ENCODE measurements around the gene IBTK.

IBTK gene

DNA sequence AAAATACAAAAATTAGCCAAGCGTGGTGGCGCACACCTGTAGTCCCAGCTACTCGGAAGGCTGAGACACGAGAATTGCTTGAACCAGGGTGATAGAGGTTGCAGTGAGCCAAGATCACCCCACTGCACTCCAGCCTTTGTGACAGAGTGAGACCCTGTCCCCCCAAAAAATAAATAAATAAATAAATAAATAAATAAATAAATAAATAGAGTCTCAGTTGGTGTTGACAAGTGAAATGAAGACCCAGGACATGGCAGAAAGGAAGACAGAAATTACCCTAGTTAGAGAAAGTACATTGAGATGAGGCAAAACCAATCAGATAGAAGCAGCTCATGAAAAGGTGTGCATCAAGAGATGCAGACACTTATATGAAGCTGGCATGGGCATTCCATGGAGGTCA is 105.0 kb downstream of the IBTK start:
- H3K36me3 ChIP-seq (ENCODE audit: insufficient read depth, low read length) = no peaks in the 10 kb centered on the region
- H3K27ac ChIP-seq (ENCODE audit: low read depth, low read length, poor library complexity, severe bottlenecking) = no peak overlapping the region
- no peak for TF ChIP-seq EZH2 (IDR thresholded peaks at IDR 0.05; ENCODE audit: borderline replicate concordance, low read length)
- TF ChIP-seq, protein P1, sequence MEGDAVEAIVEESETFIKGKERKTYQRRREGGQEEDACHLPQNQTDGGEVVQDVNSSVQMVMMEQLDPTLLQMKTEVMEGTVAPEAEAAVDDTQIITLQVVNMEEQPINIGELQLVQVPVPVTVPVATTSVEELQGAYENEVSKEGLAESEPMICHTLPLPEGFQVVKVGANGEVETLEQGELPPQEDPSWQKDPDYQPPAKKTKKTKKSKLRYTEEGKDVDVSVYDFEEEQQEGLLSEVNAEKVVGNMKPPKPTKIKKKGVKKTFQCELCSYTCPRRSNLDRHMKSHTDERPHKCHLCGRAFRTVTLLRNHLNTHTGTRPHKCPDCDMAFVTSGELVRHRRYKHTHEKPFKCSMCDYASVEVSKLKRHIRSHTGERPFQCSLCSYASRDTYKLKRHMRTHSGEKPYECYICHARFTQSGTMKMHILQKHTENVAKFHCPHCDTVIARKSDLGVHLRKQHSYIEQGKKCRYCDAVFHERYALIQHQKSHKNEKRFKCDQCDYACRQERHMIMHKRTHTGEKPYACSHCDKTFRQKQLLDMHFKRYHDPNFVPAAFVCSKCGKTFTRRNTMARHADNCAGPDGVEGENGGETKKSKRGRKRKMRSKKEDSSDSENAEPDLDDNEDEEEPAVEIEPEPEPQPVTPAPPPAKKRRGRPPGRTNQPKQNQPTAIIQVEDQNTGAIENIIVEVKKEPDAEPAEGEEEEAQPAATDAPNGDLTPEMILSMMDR (IDR thresholded peaks at IDR 0.05; ENCODE audit: low read length) = no peak
- no peaks in the 10 kb centered on the region for H3K9me3 ChIP-seq (ENCODE audit: low read length)
- H3K9ac ChIP-seq (ENCODE audit: low read length) = no peak overlapping the region
- H4K20me1 ChIP-seq (ENCODE audit: insufficient read depth, low read length) = no peaks in the 10 kb centered on the region
- H3F3A ChIP-seq (ENCODE audit: insufficient read depth, low read length) = no peaks in the 10 kb centered on the region
- H2AFZ ChIP-seq (ENCODE audit: low read length) = no peak overlapping the region
- no peaks in the 10 kb centered on the region for H3K79me2 ChIP-seq (ENCODE audit: insufficient read depth, low read length)
- no peak overlapping the region for H3K4me2 ChIP-seq (ENCODE audit: low read length)
- no peaks in the 10 kb centered on the region for H3K9me2 ChIP-seq (ENCODE audit: low read depth, low read length)
- no peaks in the 10 kb centered on the region for H3K27me3 ChIP-seq (ENCODE audit: insufficient read depth, low read length)
- no peaks in the 10 kb centered on the region for H3K4me1 ChIP-seq (ENCODE audit: insufficient read depth, low read length, severe bottlenecking)
- H3K4me3 ChIP-seq (ENCODE audit: low read depth, low read length, poor library complexity, severe bottlenecking) = no peak overlapping the region

DNA sequence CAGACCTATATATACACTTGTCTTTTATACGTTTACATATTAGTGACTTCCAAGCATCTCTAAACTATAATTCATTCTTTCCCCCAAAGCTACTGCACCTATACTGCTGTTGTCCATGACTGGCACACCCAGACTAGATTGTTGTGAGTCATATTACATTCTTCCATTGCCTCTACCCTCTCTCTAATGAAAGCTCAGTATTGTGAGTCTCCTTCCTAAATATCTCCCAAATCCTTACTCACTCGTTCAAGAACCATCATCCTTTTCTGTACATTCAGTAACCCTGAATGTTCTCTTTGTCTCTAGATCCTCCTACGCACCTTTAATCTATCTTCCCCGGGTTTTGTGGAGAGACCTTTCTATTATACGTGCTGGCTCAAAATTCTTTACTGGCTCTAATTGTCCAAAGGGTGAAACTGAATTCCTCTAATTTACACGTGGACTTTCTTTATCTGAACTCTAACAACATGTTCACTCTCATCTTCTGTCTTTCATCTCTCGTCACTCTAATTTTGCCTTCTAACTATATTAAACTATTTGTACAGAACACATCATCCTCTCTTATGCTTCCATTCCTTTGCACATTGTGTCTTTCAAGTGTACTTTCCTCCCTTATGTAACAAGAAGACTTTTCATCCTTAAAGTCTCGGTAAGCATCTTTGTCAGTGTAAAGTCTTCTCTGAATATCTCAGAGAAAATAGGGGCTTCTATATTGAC is 109.3 kb downstream of the IBTK start:
- no peaks in the 10 kb centered on the region for H3K4me1 ChIP-seq (ENCODE audit: insufficient read depth, low read length, severe bottlenecking)
- H3K36me3 ChIP-seq (ENCODE audit: insufficient read depth, low read length) = no peaks in the 10 kb centered on the region
- H3K9me2 ChIP-seq (ENCODE audit: low read depth, low read length) = no peaks in the 10 kb centered on the region
- H3K9ac ChIP-seq (ENCODE audit: low read length) = no peak overlapping the region
- H3K4me2 ChIP-seq (ENCODE audit: low read length) = no peak overlapping the region
- H4K20me1 ChIP-seq (ENCODE audit: insufficient read depth, low read length) = no peaks in the 10 kb centered on the region
- H3F3A ChIP-seq (ENCODE audit: insufficient read depth, low read length) = no peaks in the 10 kb centered on the region
- no peaks in the 10 kb centered on the region for H3K79me2 ChIP-seq (ENCODE audit: insufficient read depth, low read length)
- no peaks in the 10 kb centered on the region for H3K9me3 ChIP-seq (ENCODE audit: low read length)
- H2AFZ ChIP-seq (ENCODE audit: low read length) = no peak overlapping the region
- no peak overlapping the region for H3K4me3 ChIP-seq (ENCODE audit: low read depth, low read length, poor library complexity, severe bottlenecking)
- H3K27ac ChIP-seq (ENCODE audit: low read depth, low read length, poor library complexity, severe bottlenecking) = no peak overlapping the region
- no peaks in the 10 kb centered on the region for H3K27me3 ChIP-seq (ENCODE audit: insufficient read depth, low read length)
- no peak for TF ChIP-seq EZH2 (IDR thresholded peaks at IDR 0.05; ENCODE audit: borderline replicate concordance, low read length)
- TF ChIP-seq, protein P1 (IDR thresholded peaks at IDR 0.05; ENCODE audit: low read length) = no peak

DNA sequence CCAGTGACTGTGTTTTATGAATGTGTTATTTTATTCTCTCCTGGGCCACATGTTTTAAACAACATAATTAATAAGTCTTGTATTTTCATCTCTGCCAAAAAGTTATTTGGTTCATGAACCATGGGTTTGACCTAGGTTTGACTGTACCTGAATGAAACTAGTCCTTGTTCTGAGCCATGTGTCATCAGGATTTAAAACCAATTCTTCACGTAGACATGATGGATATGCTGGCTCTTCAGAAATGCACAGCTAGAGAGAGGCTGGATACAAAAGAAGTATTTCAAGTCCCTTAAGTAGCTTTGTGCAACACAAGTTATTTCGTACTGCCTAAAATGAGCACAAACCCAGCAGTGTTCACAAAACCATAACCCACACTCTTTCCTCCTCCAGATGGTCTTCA is 116.1 kb downstream of the IBTK start:
- Histone ChIP-seq H3K27ac (ENCODE audit: low read depth, low read length, poor library complexity, severe bottlenecking) (no peak overlapping the region), H3K4me2 (ENCODE audit: low read length) (no peak overlapping the region), H4K20me1 (ENCODE audit: insufficient read depth, low read length) (no peaks in the 10 kb centered on the region), H3F3A (ENCODE audit: insufficient read depth, low read length) (no peaks in the 10 kb centered on the region), H3K9me3 (ENCODE audit: low read length) (no peaks in the 10 kb centered on the region), H2AFZ (ENCODE audit: low read length) (no peak overlapping the region), H3K79me2 (ENCODE audit: insufficient read depth, low read length) (no peaks in the 10 kb centered on the region), H3K4me1 (ENCODE audit: insufficient read depth, low read length, severe bottlenecking) (no peaks in the 10 kb centered on the region), H3K27me3 (ENCODE audit: insufficient read depth, low read length) (no peaks in the 10 kb centered on the region), H3K36me3 (ENCODE audit: insufficient read depth, low read length) (no peaks in the 10 kb centered on the region), H3K4me3 (ENCODE audit: low read depth, low read length, poor library complexity, severe bottlenecking) (no peak overlapping the region), H3K9ac (ENCODE audit: low read length) (no peak overlapping the region), H3K9me2 (ENCODE audit: low read depth, low read length) (no peaks in the 10 kb centered on the region)
- TF ChIP-seq EZH2 (IDR thresholded peaks at IDR 0.05; ENCODE audit: borderline replicate concordance, low read length) = no peak
- TF ChIP-seq, protein P1 (IDR thresholded peaks at IDR 0.05; ENCODE audit: low read length) = no peak

All from OCI-LY1 (cell line).